Fibroblast of skin of left quadriceps (primary cell): ENCODE results near the gene TMEM131L.
"Not testable (repeated sequence)": the region's sequence is repeated elsewhere in the genome, so short reads cannot be mapped to it uniquely, and the experiment has no call there.

Source experiments
- DNase-seq, 2 experiments: peaks; one replicate each; pipeline ENCODE4 v3.0.0-alpha.2; 2013; ENCODE audit warnings: low read depth in 2 of 2

The TMEM131L gene

GRCh38 chr4:153573221-153573620 lies 107.1 kb downstream of the TMEM131L start:
- no peak for DNase-seq

- peak; percentile 85 for DNase-seq
Observed at GRCh38 chr4:153573881-153574802, 108.0 kb downstream of the TMEM131L start.

- DNase-seq = no peak
Observed at GRCh38 chr4:153576443-153576774, 110.2 kb downstream of the TMEM131L start.

- DNase-seq = no peak
Observed at GRCh38 chr4:153577053-153577452, 110.9 kb downstream of the TMEM131L start.

- DNase-seq = no peak
Observed at GRCh38 chr4:153579410-153579809, 113.2 kb downstream of the TMEM131L start.

- DNase-seq = no peak
Observed at GRCh38 chr4:153579872-153580271, 113.7 kb downstream of the TMEM131L start.

- DNase-seq = no peak
Observed at GRCh38 chr4:153582954-153583702, 117.0 kb downstream of the TMEM131L start.

GRCh38 chr4:153585026-153585425 lies 118.9 kb downstream of the TMEM131L start:
- peak; percentile 21 to 31 for DNase-seq

- no peak for DNase-seq
Observed at GRCh38 chr4:153589703-153590595, 123.8 kb downstream of the TMEM131L start.

GRCh38 chr4:153591441-153591840 lies 125.3 kb downstream of the TMEM131L start:
- no peak for DNase-seq

- no peak for DNase-seq
Observed at GRCh38 chr4:153592064-153592463, 125.9 kb downstream of the TMEM131L start.

- no peak for DNase-seq
Observed at GRCh38 chr4:153593161-153593560, 127.0 kb downstream of the TMEM131L start.

- DNase-seq = no peak
Observed at GRCh38 chr4:153594210-153594609, 128.1 kb downstream of the TMEM131L start.

- no peak for DNase-seq
Observed at GRCh38 chr4:153595894-153596601, 129.9 kb downstream of the TMEM131L start.

- DNase-seq = no peak
Observed at GRCh38 chr4:153602758-153603157, 136.6 kb downstream of the TMEM131L start.

- DNase-seq = no peak
Observed at GRCh38 chr4:153603258-153603657, 137.1 kb downstream of the TMEM131L start.

- no peak for DNase-seq
Observed at GRCh38 chr4:153603835-153604234, 137.7 kb downstream of the TMEM131L start.

- not testable (repeated sequence) for DNase-seq
Observed at GRCh38 chr4:153609070-153609469, 142.9 kb downstream of the TMEM131L start.

GRCh38 chr4:153610623-153611376 lies 144.6 kb downstream of the TMEM131L start:
- DNase-seq = no peak

- DNase-seq = peak; percentile 20 to 32
Observed at GRCh38 chr4:153611679-153612078, 145.5 kb downstream of the TMEM131L start.
